Muscle of leg (tissue), 11 donors: ENCODE measurements around the gene DNM1. TPM values are rescaled to one million over a fixed set of nuclear protein-coding genes. Genes with fewer than 3 reads are reported as not detected.

Experiments used
- DNase-seq: peaks from one replicate; pipeline ENCODE4 v3.0.0; 2013
- H3K27ac ChIP-seq: one replicate; pipeline ENCODE4 v1.5.1; 2013; ENCODE audit warnings: mild to moderate bottlenecking, low read length, control low read depth
- H3K27me3 ChIP-seq: one replicate; pipeline ENCODE4 v1.6.1; 2013; ENCODE audit warnings: low read length; ENCODE audit not compliant: control insufficient read depth, insufficient read depth
- H3K36me3 ChIP-seq: one replicate; pipeline ENCODE4 v1.6.1; 2013; ENCODE audit warnings: low read length; ENCODE audit not compliant: control insufficient read depth, insufficient read depth
- H3K4me1 ChIP-seq: one replicate; pipeline ENCODE4 v1.6.1; 2013; ENCODE audit warnings: low read length; ENCODE audit not compliant: control insufficient read depth, insufficient read depth
- H3K4me3 ChIP-seq: one replicate; pipeline ENCODE4 v1.5.1; 2013; ENCODE audit warnings: low read length, control low read depth
- H3K9me3 ChIP-seq: replicated peaks from 2 replicates; pipeline ENCODE4 v1.6.1; 2013; ENCODE audit warnings: low read depth, low read length; ENCODE audit not compliant: control insufficient read depth
- WGBS: methylation state at CpG from one replicate; pipeline ENCODE4 v1.1.5; 2013; ENCODE audit warnings: missing lambda C conversion rate; ENCODE audit not compliant: insufficient coverage; 5-methylcytosine and 5-hydroxymethylcytosine counted together
- polyA plus RNA-seq, 8 donors: library from polyadenylated mRNA; unstranded; fragments of 120-200 nt; gene quantifications; one replicate each; pipeline versions ENCODE4 v1.2.1 to v1.2.3, GENCODE V29; 2013; ENCODE audit warnings: inconsistent platforms in 1 of 8, low replicate concordance in 1 of 8; ENCODE audit not compliant: insufficient read length in 8 of 8, insufficient read depth in 1 of 8
- total RNA-seq: library from RNA; stranded (reverse); fragments of 120-200 nt; gene quantifications from one replicate; pipeline ENCODE4 v1.2.4, GENCODE V29; 2013

Gene DNM1
- total and polyA plus RNA-seq, 9 donors, result 18.5 to 75.6 (median 44.6) TPM

GRCh38 chr9:128163027-128163515 is 40.1 kb upstream of the DNM1 start:
- H3K36me3 ChIP-seq, result peaks cover 61% of the 10 kb centered on the region
- H3K27ac ChIP-seq, result no peak overlapping the region
- H3K4me1 ChIP-seq, result peaks cover 13% of the 10 kb centered on the region
- WGBS, result 97% methylated on average over 3 of the region's 6 CpGs
- no peaks in the 10 kb centered on the region for H3K27me3 ChIP-seq
- H3K4me3 ChIP-seq, result no peak overlapping the region
- DNase-seq, result no peak
- H3K9me3 ChIP-seq, result no peaks in the 10 kb centered on the region

DNA sequence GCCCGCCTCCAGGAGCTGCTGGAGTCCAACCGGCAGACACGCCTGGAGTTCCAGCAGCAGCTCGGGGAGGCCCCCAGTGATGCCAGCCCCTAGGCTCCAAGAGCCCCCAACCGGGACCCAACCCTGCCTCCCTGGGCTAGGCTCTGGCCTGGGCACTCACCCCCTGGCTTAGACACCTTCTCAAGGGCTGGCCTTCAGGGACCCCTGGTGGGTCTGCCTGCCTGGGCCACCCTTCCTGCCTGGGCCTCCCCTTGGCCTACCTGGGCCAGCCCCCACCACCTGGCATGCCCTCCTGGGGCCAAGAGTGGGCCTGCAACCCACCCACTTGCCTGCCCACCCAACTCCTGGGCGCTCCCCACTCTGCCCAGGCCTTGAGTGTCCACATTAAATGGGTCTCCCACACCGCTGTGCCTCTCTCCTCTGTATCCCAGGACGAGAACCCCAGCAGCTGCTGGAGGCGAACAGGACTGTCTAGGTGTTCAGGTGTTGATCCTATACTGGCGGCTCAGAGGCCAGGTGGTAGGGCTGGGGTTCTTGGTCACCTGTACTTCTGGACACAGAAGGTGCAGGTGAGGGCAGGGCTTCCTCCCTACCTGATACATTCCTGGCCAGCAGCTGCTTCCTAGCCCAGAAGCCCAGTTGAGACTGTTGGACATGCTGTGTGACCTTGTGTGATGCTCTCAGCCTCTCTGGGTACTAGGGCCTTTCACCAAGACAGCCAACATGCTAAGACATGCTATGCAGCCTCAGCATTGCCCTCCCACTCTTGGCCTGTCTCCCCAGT is 39.5 kb upstream of the DNM1 start:
- Histone ChIP-seq H3K27me3 (no peaks in the 10 kb centered on the region), H3K4me3 (no peak overlapping the region), H3K36me3 (peaks cover 67% of the 10 kb centered on the region), H3K9me3 (no peaks in the 10 kb centered on the region), H3K27ac (no peak overlapping the region), H3K4me1 (peaks cover 13% of the 10 kb centered on the region)
- WGBS, result 95% methylated on average over 6 of the region's 10 CpGs
- DNase-seq, result no peak

- peaks cover 10% of the 10 kb centered on the region for H3K4me1 ChIP-seq
- DNase-seq, result no peak
- 48% methylated on average over 4 of the region's 14 CpGs for WGBS
- H3K27me3 ChIP-seq, result no peaks in the 10 kb centered on the region
- no peak overlapping the region for H3K27ac ChIP-seq
- peaks cover 74% of the 10 kb centered on the region for H3K36me3 ChIP-seq
- H3K4me3 ChIP-seq, result no peak overlapping the region
- no peaks in the 10 kb centered on the region for H3K9me3 ChIP-seq
These were observed 38.8 kb upstream of the DNM1 start for GRCh38 chr9:128164307-128164885.

DNA sequence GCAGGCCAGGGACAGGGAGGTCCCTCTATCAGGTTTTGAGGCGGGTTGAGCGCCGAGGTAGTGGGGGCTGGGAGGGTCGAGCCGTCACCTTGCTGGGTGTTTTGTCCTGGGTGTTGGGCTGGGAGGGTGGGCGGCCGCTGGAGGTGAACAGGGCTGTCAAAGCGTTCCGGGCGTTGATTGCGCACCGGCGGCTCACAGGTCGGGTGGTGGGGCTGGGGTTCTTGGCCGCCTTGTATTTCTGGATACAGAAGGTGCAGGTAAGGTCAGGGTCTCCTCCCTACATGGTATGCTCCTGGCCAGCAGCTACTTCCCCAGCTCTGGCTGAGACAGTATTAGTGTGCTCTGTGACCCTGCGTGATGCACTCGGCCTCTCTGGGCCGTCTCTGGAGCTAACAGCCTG is 37.0 kb upstream of the DNM1 start:
- H3K27ac ChIP-seq, result no peak overlapping the region
- H3K27me3 ChIP-seq, result no peaks in the 10 kb centered on the region
- no peak overlapping the region for H3K4me3 ChIP-seq
- no peaks in the 10 kb centered on the region for H3K9me3 ChIP-seq
- WGBS, result 90% methylated on average over 7 of the region's 18 CpGs
- no peak for DNase-seq
- H3K4me1 ChIP-seq, result peaks cover 2% of the 10 kb centered on the region
- peaks cover 90% of the 10 kb centered on the region for H3K36me3 ChIP-seq

DNA sequence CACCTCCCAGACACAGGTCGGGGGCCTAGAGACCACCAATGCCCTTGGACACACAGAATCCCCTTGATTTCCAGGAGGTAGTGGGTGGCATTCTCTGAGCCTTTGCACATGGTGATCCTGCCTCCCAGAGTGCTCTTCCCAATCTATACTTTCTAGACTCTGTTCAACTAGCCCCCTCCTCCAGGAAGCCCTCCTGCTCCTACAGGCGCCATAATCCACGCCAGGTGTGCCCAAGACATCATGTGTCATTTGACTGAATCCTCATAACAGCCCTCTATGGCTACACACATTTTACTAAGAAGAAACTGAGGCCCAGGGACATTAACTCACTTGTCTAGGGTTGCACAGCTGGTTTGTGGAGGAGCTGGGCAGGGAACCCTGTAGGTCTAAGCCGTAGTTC is 36.0 kb upstream of the DNM1 start:
- 100% methylated on average over 2 of the region's 4 CpGs for WGBS
- no peak for DNase-seq
- H3K27ac ChIP-seq, result no peak overlapping the region
- peaks cover 2% of the 10 kb centered on the region for H3K4me1 ChIP-seq
- peaks cover 85% of the 10 kb centered on the region for H3K36me3 ChIP-seq
- H3K9me3 ChIP-seq, result no peaks in the 10 kb centered on the region
- no peaks in the 10 kb centered on the region for H3K27me3 ChIP-seq
- H3K4me3 ChIP-seq, result no peak overlapping the region

- Histone ChIP-seq H3K36me3 (peaks cover 72% of the 10 kb centered on the region), H3K4me3 (no peak overlapping the region), H3K9me3 (no peaks in the 10 kb centered on the region), H3K4me1 (peaks cover 2% of the 10 kb centered on the region), H3K27ac (no peak overlapping the region), H3K27me3 (no peaks in the 10 kb centered on the region)
- 92% methylated on average over 8 of the region's 8 CpGs for WGBS
- DNase-seq, result no peak
These were observed 34.4 kb upstream of the DNM1 start for GRCh38 chr9:128168731-128169308.

GRCh38 chr9:128169492-128169891 is 33.7 kb upstream of the DNM1 start:
- no peak overlapping the region for H3K4me3 ChIP-seq
- H3K36me3 ChIP-seq, result peaks cover 72% of the 10 kb centered on the region
- no peaks in the 10 kb centered on the region for H3K9me3 ChIP-seq
- H3K27ac ChIP-seq, result no peak overlapping the region
- 79% methylated on average over 8 of the region's 8 CpGs for WGBS
- no peak for DNase-seq
- H3K4me1 ChIP-seq, result peaks cover 2% of the 10 kb centered on the region
- no peaks in the 10 kb centered on the region for H3K27me3 ChIP-seq

DNA sequence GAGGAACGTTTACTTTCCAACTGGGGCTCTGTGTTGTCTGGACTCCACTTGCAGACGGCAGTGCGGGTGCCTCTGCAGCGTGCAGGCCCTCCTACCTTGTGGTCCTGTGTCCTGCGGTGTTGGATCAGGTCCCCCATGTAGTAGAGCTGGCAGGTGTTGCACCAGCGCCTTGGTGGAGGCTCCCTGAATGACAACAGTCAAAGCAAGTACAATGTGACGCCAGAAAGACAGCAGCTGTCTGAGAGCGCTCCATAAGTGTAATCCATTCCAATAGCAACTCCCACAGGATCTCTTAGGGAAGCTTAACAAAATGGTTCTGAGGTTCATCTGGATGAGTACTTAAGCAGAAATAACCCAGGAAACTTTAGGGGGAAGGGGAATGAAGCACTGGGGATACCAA is 33.3 kb upstream of the DNM1 start:
- no peak overlapping the region for H3K27ac ChIP-seq
- no peaks in the 10 kb centered on the region for H3K9me3 ChIP-seq
- peak; percentile 54 for DNase-seq
- peaks cover 2% of the 10 kb centered on the region for H3K4me1 ChIP-seq
- WGBS, result 53% methylated on average over 5 of the region's 8 CpGs
- no peaks in the 10 kb centered on the region for H3K27me3 ChIP-seq
- H3K36me3 ChIP-seq, result peaks cover 71% of the 10 kb centered on the region
- no peak overlapping the region for H3K4me3 ChIP-seq

DNA sequence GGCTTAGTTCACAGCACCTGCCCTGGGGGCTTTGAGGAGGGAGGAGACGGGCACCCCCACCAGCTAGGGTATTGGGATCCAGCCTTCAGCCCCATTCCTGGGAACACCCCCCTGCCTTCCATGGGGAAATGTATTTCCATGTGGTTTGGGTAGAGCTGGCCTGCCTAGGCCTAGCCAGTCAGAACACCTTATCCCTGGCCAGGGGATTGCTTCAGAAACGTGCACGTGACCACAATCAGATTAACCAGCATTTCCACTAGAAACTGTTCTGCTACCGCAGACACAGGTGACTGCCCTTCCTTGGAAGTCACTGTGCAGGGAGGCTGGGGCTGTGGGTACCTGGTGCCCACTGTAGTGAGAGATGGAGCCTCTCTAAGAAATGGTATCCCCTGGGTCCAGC is 29.1 kb upstream of the DNM1 start:
- Histone ChIP-seq H3K36me3 (peaks cover 74% of the 10 kb centered on the region), H3K27ac (no peak overlapping the region), H3K4me1 (peaks cover 2% of the 10 kb centered on the region), H3K4me3 (no peak overlapping the region), H3K9me3 (peaks cover 3% of the 10 kb centered on the region), H3K27me3 (no peaks in the 10 kb centered on the region)
- no peak for DNase-seq
- WGBS, result no CpG with 5 or more reads among the region's 4 CpGs

- no peak overlapping the region for H3K27ac ChIP-seq
- H3K27me3 ChIP-seq, result no peaks in the 10 kb centered on the region
- peaks cover 2% of the 10 kb centered on the region for H3K4me1 ChIP-seq
- peaks cover 7% of the 10 kb centered on the region for H3K9me3 ChIP-seq
- peaks cover 73% of the 10 kb centered on the region for H3K36me3 ChIP-seq
- no peak overlapping the region for H3K4me3 ChIP-seq
- DNase-seq, result no peak
- 88% methylated on average over 3 of the region's 8 CpGs for WGBS
These were observed 28.0 kb upstream of the DNM1 start for GRCh38 chr9:128175102-128175563.
